WTC11 (cell line): Measurements from ENCODE around the gene TLE5. TPM values are rescaled to one million over a fixed set of nuclear protein-coding genes. Genes with fewer than 3 reads are reported as not detected.
A peak's percentile ranks its signal among the peaks of the same experiment; 100 is the strongest.

Experiments used
- CBFB ChIP-seq: sonication (generic); formaldehyde crosslinking; IDR thresholded peaks from 2 replicates; pipeline ENCODE4 v1.8.1; 2022; ENCODE audit warnings: mild to moderate bottlenecking, low read depth, missing genetic modification reagents
- FOXP1 ChIP-seq: sonication (generic); formaldehyde crosslinking; IDR thresholded peaks from 2 replicates; pipeline ENCODE4 v1.8.0; 2022; ENCODE audit warnings: missing genetic modification reagents, mild to moderate bottlenecking, moderate library complexity, borderline replicate concordance
- GABPB1 ChIP-seq: sonication (generic); formaldehyde crosslinking; IDR thresholded peaks from 2 replicates; pipeline ENCODE4 v1.8.1; 2023; ENCODE audit warnings: mild to moderate bottlenecking, missing genetic modification reagents
- GRHL2 ChIP-seq: fragments of 250-450 bp; sonication (Bioruptor Pico); IDR thresholded peaks from 2 replicates; pipeline ENCODE4 v1.8.0; 2022; ENCODE audit warnings: mild to moderate bottlenecking, moderate library complexity; ENCODE audit not compliant: insufficient replicate concordance, severe bottlenecking
- IRF2 ChIP-seq: sonication (generic); formaldehyde crosslinking; IDR thresholded peaks from 2 replicates; pipeline ENCODE4 v1.8.0; 2022; ENCODE audit warnings: low read depth, missing genetic modification reagents, borderline replicate concordance
- NFYB ChIP-seq: sonication (generic); formaldehyde crosslinking; conservative IDR thresholded peaks from 2 replicates; pipeline ENCODE4 v1.8.0; 2022; ENCODE audit warnings: low read depth, missing genetic modification reagents
- RELA ChIP-seq: sonication (generic); formaldehyde crosslinking; IDR thresholded peaks from 2 replicates; pipeline ENCODE4 v1.8.1; 2022; ENCODE audit warnings: missing genetic modification reagents, mild to moderate bottlenecking, borderline replicate concordance
- SMAD4 ChIP-seq: sonication (generic); formaldehyde crosslinking; IDR thresholded peaks from 2 replicates; pipeline ENCODE4 v1.8.0; 2022; ENCODE audit warnings: mild to moderate bottlenecking, missing genetic modification reagents
- SP1 ChIP-seq: sonication (generic); formaldehyde crosslinking; conservative IDR thresholded peaks from 2 replicates; pipeline ENCODE4 v1.8.1; 2022; ENCODE audit warnings: missing genetic modification reagents
- ZNF416 ChIP-seq: fragments of 250-450 bp; sonication (Bioruptor Pico); IDR thresholded peaks from 2 replicates; pipeline ENCODE4 v1.9.0; 2021; ENCODE audit warnings: mild to moderate bottlenecking, inconsistent platforms
- total RNA-seq: library from RNA; stranded (reverse); gene quantifications from 3 replicates; pipeline ENCODE4 v1.2.3, GENCODE V29; 2021
- TF ChIP-seq, protein P1 (sequence below): sonication (generic); formaldehyde crosslinking; IDR thresholded peaks from 2 replicates; pipeline ENCODE4 v1.8.0; 2022; ENCODE audit warnings: mild to moderate bottlenecking, missing genetic modification reagents
- TF ChIP-seq, protein P2 (sequence below): sonication (generic); formaldehyde crosslinking; IDR thresholded peaks from 2 replicates; pipeline ENCODE4 v1.8.1; 2022; ENCODE audit warnings: mild to moderate bottlenecking, missing genetic modification reagents, moderate library complexity, borderline replicate concordance
- TF ChIP-seq, protein P3 (sequence below): sonication (generic); formaldehyde crosslinking; IDR thresholded peaks from 2 replicates; pipeline ENCODE4 v1.8.0; 2022; ENCODE audit warnings: mild to moderate bottlenecking, missing genetic modification reagents
- TF ChIP-seq, protein P4 (sequence below): sonication (generic); formaldehyde crosslinking; IDR thresholded peaks from 2 replicates; pipeline ENCODE4 v1.8.1; 2023; ENCODE audit warnings: mild to moderate bottlenecking, moderate library complexity, missing genetic modification reagents
- TF ChIP-seq, protein P5 (sequence below): fragments of 250-450 bp; sonication (Bioruptor Pico); IDR thresholded peaks from 2 replicates; pipeline ENCODE4 v1.8.0; 2021; ENCODE audit warnings: mild to moderate bottlenecking
- TF ChIP-seq, protein P6 (sequence below): fragments of 250-450 bp; sonication (Bioruptor Pico); IDR thresholded peaks from 2 replicates; pipeline ENCODE4 v2.1.2; 2022; ENCODE audit warnings: mild to moderate bottlenecking, moderate library complexity
- TF ChIP-seq, protein P7 (sequence below): sonication (generic); formaldehyde crosslinking; IDR thresholded peaks from 2 replicates; pipeline ENCODE4 v1.8.0; 2023; ENCODE audit warnings: missing genetic modification reagents, mild to moderate bottlenecking, borderline replicate concordance
- TF ChIP-seq, protein P8 (sequence below): sonication (generic); formaldehyde crosslinking; IDR thresholded peaks from 2 replicates; pipeline ENCODE4 v1.8.1; 2022; ENCODE audit warnings: mild to moderate bottlenecking, moderate library complexity, missing genetic modification reagents
- TF ChIP-seq, protein P9 (sequence below): sonication (generic); formaldehyde crosslinking; IDR thresholded peaks from 2 replicates; pipeline ENCODE4 v1.8.0; 2023; ENCODE audit warnings: mild to moderate bottlenecking, missing genetic modification reagents

TLE5 gene
- total RNA-seq, 1 experiment from 2014 or later: 246 TPM

DNA sequence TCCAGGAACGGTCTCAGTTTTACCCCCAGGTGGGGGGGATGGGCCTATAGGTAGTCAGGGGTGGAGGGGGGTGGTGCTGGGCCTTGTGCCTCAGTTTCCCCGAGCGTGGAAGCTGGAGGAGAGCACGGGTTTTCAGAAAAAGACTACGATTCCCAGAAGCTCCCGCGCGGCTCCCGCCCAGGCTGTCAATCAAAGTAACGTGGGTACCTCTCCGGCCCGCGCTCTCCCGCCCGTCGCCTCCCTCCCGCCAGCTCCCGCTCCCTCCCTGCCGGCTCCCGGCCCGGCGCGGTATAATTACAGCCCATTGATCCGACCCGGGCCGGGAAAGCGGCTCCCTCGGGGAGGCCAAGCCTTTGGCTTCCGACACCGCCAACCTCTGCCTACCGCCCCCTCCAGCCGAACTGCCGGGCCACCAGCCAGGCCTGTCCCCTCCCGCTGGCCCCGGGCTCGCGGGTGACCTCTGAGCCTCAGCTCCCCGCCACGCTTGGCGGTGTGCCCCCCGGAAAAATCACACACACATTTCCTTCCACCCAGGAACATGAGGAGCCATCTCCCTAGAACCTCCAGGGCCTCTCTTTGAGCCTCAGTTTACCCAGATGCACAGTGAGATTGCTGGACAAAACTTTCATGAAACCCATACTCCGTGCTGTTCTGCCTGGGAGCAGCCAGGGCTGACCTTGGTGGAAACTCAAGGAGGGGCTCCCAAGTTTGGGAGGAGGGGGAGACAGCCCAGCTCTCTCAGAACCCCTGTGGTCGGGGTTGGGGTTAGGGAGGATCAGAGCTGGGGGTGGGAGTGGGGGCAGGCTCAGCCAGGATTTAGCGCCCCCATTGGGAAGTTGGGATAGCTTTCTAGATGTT lies 25.9 kb downstream of the TLE5 start (continued):
- TF ChIP-seq, protein P1, sequence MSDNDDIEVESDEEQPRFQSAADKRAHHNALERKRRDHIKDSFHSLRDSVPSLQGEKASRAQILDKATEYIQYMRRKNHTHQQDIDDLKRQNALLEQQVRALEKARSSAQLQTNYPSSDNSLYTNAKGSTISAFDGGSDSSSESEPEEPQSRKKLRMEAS (CRISPR knock-in tag): peak; percentile 66; the same call in 1 of the 2 replicates
- TF ChIP-seq NFYB (CRISPR knock-in tag): no peak
- 0 out of 2 replicates have a peak, but pooled peaks have one; percentile 70 for TF ChIP-seq CBFB (CRISPR knock-in tag)
- peak; percentile 68; the same call in 1 of the 2 replicates for TF ChIP-seq FOXP1 (CRISPR knock-in tag)
- TF ChIP-seq, protein P2, sequence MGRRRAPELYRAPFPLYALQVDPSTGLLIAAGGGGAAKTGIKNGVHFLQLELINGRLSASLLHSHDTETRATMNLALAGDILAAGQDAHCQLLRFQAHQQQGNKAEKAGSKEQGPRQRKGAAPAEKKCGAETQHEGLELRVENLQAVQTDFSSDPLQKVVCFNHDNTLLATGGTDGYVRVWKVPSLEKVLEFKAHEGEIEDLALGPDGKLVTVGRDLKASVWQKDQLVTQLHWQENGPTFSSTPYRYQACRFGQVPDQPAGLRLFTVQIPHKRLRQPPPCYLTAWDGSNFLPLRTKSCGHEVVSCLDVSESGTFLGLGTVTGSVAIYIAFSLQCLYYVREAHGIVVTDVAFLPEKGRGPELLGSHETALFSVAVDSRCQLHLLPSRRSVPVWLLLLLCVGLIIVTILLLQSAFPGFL: no peak
- TF ChIP-seq SMAD4 (CRISPR knock-in tag): no peak
- TF ChIP-seq, protein P3, sequence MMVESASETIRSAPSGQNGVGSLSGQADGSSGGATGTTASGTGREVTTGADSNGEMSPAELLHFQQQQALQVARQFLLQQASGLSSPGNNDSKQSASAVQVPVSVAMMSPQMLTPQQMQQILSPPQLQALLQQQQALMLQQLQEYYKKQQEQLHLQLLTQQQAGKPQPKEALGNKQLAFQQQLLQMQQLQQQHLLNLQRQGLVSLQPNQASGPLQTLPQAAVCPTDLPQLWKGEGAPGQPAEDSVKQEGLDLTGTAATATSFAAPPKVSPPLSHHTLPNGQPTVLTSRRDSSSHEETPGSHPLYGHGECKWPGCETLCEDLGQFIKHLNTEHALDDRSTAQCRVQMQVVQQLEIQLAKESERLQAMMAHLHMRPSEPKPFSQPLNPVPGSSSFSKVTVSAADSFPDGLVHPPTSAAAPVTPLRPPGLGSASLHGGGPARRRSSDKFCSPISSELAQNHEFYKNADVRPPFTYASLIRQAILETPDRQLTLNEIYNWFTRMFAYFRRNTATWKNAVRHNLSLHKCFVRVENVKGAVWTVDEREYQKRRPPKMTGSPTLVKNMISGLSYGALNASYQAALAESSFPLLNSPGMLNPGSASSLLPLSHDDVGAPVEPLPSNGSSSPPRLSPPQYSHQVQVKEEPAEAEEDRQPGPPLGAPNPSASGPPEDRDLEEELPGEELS (CRISPR knock-in tag): peak; percentile 53; the same call in 1 of the 2 replicates
- TF ChIP-seq, protein P4, sequence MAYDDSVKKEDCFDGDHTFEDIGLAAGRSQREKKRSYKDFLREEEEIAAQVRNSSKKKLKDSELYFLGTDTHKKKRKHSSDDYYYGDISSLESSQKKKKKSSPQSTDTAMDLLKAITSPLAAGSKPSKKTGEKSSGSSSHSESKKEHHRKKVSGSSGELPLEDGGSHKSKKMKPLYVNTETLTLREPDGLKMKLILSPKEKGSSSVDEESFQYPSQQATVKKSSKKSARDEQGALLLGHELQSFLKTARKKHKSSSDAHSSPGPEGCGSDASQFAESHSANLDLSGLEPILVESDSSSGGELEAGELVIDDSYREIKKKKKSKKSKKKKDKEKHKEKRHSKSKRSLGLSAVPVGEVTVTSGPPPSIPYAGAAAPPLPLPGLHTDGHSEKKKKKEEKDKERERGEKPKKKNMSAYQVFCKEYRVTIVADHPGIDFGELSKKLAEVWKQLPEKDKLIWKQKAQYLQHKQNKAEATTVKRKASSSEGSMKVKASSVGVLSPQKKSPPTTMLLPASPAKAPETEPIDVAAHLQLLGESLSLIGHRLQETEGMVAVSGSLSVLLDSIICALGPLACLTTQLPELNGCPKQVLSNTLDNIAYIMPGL: peak; percentile 32; the same call in 1 of the 2 replicates
- TF ChIP-seq, protein P5, sequence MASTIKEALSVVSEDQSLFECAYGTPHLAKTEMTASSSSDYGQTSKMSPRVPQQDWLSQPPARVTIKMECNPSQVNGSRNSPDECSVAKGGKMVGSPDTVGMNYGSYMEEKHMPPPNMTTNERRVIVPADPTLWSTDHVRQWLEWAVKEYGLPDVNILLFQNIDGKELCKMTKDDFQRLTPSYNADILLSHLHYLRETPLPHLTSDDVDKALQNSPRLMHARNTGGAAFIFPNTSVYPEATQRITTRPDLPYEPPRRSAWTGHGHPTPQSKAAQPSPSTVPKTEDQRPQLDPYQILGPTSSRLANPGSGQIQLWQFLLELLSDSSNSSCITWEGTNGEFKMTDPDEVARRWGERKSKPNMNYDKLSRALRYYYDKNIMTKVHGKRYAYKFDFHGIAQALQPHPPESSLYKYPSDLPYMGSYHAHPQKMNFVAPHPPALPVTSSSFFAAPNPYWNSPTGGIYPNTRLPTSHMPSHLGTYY (CRISPR knock-in tag): no peak
- TF ChIP-seq GABPB1 (CRISPR knock-in tag): 0 out of 2 replicates have a peak, but pooled peaks have one; percentile 6
- TF ChIP-seq IRF2: no peak
- TF ChIP-seq, protein P6, sequence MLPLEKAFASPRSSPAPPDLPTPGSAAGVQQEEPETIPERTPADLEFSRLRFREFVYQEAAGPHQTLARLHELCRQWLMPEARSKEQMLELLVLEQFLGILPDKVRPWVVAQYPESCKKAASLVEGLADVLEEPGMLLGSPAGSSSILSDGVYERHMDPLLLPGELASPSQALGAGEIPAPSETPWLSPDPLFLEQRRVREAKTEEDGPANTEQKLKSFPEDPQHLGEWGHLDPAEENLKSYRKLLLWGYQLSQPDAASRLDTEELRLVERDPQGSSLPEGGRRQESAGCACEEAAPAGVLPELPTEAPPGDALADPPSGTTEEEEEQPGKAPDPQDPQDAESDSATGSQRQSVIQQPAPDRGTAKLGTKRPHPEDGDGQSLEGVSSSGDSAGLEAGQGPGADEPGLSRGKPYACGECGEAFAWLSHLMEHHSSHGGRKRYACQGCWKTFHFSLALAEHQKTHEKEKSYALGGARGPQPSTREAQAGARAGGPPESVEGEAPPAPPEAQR (CRISPR knock-in tag): no peak
- TF ChIP-seq GRHL2 (CRISPR knock-in tag): no peak
- no peak for TF ChIP-seq RELA (CRISPR knock-in tag)
- TF ChIP-seq SP1 (CRISPR knock-in tag): peak; percentile 78
- TF ChIP-seq, protein P7, sequence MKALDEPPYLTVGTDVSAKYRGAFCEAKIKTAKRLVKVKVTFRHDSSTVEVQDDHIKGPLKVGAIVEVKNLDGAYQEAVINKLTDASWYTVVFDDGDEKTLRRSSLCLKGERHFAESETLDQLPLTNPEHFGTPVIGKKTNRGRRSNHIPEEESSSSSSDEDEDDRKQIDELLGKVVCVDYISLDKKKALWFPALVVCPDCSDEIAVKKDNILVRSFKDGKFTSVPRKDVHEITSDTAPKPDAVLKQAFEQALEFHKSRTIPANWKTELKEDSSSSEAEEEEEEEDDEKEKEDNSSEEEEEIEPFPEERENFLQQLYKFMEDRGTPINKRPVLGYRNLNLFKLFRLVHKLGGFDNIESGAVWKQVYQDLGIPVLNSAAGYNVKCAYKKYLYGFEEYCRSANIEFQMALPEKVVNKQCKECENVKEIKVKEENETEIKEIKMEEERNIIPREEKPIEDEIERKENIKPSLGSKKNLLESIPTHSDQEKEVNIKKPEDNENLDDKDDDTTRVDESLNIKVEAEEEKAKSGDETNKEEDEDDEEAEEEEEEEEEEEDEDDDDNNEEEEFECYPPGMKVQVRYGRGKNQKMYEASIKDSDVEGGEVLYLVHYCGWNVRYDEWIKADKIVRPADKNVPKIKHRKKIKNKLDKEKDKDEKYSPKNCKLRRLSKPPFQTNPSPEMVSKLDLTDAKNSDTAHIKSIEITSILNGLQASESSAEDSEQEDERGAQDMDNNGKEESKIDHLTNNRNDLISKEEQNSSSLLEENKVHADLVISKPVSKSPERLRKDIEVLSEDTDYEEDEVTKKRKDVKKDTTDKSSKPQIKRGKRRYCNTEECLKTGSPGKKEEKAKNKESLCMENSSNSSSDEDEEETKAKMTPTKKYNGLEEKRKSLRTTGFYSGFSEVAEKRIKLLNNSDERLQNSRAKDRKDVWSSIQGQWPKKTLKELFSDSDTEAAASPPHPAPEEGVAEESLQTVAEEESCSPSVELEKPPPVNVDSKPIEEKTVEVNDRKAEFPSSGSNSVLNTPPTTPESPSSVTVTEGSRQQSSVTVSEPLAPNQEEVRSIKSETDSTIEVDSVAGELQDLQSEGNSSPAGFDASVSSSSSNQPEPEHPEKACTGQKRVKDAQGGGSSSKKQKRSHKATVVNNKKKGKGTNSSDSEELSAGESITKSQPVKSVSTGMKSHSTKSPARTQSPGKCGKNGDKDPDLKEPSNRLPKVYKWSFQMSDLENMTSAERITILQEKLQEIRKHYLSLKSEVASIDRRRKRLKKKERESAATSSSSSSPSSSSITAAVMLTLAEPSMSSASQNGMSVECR (CRISPR knock-in tag): peak; percentile 71; the same call in 1 of the 2 replicates
- TF ChIP-seq, protein P8, sequence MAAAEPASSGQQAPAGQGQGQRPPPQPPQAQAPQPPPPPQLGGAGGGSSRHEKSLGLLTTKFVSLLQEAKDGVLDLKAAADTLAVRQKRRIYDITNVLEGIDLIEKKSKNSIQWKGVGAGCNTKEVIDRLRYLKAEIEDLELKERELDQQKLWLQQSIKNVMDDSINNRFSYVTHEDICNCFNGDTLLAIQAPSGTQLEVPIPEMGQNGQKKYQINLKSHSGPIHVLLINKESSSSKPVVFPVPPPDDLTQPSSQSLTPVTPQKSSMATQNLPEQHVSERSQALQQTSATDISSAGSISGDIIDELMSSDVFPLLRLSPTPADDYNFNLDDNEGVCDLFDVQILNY (CRISPR knock-in tag): peak; percentile 83; the same call in 1 of the 2 replicates
- TF ChIP-seq, protein P9, sequence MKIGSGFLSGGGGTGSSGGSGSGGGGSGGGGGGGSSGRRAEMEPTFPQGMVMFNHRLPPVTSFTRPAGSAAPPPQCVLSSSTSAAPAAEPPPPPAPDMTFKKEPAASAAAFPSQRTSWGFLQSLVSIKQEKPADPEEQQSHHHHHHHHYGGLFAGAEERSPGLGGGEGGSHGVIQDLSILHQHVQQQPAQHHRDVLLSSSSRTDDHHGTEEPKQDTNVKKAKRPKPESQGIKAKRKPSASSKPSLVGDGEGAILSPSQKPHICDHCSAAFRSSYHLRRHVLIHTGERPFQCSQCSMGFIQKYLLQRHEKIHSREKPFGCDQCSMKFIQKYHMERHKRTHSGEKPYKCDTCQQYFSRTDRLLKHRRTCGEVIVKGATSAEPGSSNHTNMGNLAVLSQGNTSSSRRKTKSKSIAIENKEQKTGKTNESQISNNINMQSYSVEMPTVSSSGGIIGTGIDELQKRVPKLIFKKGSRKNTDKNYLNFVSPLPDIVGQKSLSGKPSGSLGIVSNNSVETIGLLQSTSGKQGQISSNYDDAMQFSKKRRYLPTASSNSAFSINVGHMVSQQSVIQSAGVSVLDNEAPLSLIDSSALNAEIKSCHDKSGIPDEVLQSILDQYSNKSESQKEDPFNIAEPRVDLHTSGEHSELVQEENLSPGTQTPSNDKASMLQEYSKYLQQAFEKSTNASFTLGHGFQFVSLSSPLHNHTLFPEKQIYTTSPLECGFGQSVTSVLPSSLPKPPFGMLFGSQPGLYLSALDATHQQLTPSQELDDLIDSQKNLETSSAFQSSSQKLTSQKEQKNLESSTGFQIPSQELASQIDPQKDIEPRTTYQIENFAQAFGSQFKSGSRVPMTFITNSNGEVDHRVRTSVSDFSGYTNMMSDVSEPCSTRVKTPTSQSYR (CRISPR knock-in tag): peak; percentile 70
- TF ChIP-seq ZNF416 (CRISPR knock-in tag): no peak
- TF ChIP-seq, all 79 proteins: peak for 16
